PFSK-1 (cell line): ENCODE results near the gene VGF.

Source experiments
- FOXP2 ChIP-seq: optimal IDR thresholded peaks from 2 replicates; pipeline ENCODE3; 2011; ENCODE audit warnings: borderline replicate concordance, control low read depth, inconsistent platforms; ENCODE audit not compliant: insufficient read depth; ENCODE audit errors: extremely low read length, extremely low read depth
- POLR2AphosphoS5 ChIP-seq: IDR thresholded peaks from 2 replicates; pipeline ENCODE4 v1.6.1; 2012; ENCODE audit warnings: low read depth, mild to moderate bottlenecking, control low read depth, low read length, moderate library complexity
- REST ChIP-seq, 2 experiments: IDR thresholded peaks; 2 replicates each; pipeline versions ENCODE4 v1.6.1 to v1.8.0; 2011 to 2012; ENCODE audit warnings: low read depth in 2 of 2, low read length in 2 of 2, control low read depth in 1 of 2, inconsistent platforms in 1 of 2, mild to moderate bottlenecking in 1 of 2, moderate library complexity in 1 of 2; ENCODE audit not compliant: insufficient read depth in 1 of 2
- SIN3A ChIP-seq: IDR thresholded peaks from 2 replicates; pipeline ENCODE4 v1.6.1; 2012; ENCODE audit warnings: mild to moderate bottlenecking, low read length, moderate library complexity, borderline replicate concordance; ENCODE audit not compliant: insufficient read depth
- TAF1 ChIP-seq: IDR thresholded peaks from 2 replicates; pipeline ENCODE4 v1.6.1; 2012; ENCODE audit warnings: low read length, control low read depth, borderline replicate concordance; ENCODE audit not compliant: insufficient read depth

The VGF gene

DNA sequence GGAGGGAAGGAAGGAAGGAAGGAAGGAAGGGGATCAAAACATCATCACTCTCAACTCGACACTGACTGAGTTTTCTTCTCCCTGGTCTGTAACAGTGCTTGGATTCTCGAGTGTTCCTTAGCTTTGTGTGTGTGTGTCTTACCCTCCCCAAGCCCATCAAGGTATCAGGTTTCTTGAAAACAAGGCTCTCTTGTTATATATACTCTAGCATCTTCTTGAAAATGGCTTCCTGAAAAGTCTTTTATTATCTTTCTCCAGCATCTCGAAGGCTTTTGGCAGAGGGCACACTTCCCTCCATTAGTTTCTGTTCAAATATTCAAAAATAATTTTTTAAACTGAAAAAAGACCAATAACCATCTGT lies 25.1 kb downstream of the VGF start:
- TF ChIP-seq FOXP2 = no peak
- no peak for TF ChIP-seq TAF1
- TF ChIP-seq SIN3A = no peak
- TF ChIP-seq POLR2AphosphoS5 = no peak
- TF ChIP-seq REST (IDR thresholded peaks at IDR 0.05; ENCODE audit: insufficient read depth in 1 of 2, low read depth in 2 of 2, low read length in 2 of 2) = no peak

GRCh38 chr7:101138213-101138870 lies 27.0 kb downstream of the VGF start:
- no peak for TF ChIP-seq TAF1
- TF ChIP-seq REST (IDR thresholded peaks at IDR 0.05; ENCODE audit: insufficient read depth in 1 of 2, low read depth in 2 of 2, low read length in 2 of 2) = no peak
- TF ChIP-seq FOXP2 = peak; percentile 75
- no peak; the same call in 1 of the 2 replicates for TF ChIP-seq SIN3A

DNA sequence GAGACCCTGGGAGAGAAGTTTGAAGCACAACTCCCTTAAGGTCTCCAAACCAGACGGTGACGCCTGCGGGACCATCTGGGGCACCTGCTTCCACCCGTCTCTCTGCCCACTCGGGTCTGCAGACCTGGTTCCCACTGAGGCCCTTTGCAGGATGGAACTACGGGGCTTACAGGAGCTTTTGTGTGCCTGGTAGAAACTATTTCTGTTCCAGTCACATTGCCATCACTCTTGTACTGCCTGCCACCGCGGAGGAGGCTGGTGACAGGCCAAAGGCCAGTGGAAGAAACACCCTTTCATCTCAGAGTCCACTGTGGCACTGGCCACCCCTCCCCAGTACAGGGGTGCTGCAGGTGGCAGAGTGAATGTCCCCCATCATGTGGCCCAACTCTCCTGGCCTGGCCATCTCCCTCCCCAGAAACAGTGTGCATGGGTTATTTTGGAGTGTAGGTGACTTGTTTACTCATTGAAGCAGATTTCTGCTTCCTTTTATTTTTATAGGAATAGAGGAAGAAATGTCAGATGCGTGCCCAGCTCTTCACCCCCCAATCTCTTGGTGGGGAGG lies 27.6 kb downstream of the VGF start:
- TF ChIP-seq FOXP2 = no peak
- TF ChIP-seq TAF1 = no peak
- TF ChIP-seq SIN3A = no peak
- no peak for TF ChIP-seq REST (IDR thresholded peaks at IDR 0.05; ENCODE audit: insufficient read depth in 1 of 2, low read depth in 2 of 2, low read length in 2 of 2)
- no peak for TF ChIP-seq POLR2AphosphoS5

GRCh38 chr7:101134399-101134980 lies 30.9 kb downstream of the VGF start:
- no peak for TF ChIP-seq POLR2AphosphoS5
- TF ChIP-seq SIN3A = no peak
- TF ChIP-seq REST (IDR thresholded peaks at IDR 0.05; ENCODE audit: insufficient read depth in 1 of 2, low read depth in 2 of 2, low read length in 2 of 2) = no peak
- no peak for TF ChIP-seq FOXP2
- TF ChIP-seq TAF1 = no peak
